CD4-positive, alpha-beta T cell (primary cell): ENCODE measurements around the gene LEP. TPM values are rescaled to one million over a fixed set of nuclear protein-coding genes. Genes with fewer than 3 reads are reported as not detected.

Experiments used
- ATAC-seq: fragments of 200-7000 bp; cut with Tn5 transposase; one replicate; pipeline ENCODE4 v1.10.0; 2022; ENCODE audit warnings: mild to moderate bottlenecking; ENCODE audit not compliant: poor library complexity
- CTCF ChIA-PET: fragments of 350-600 bp; sonication (Branson Sonifier 250); formaldehyde crosslinking; loops from one replicate; lab custom pipeline; 2021; ENCODE audit warnings: antibody characterized with exemption, inconsistent platforms; lab: Charles Lee
- POLR2A ChIA-PET: fragments of 350-600 bp; sonication (Branson Sonifier 250); formaldehyde crosslinking; loops from one replicate; lab custom pipeline; 2021; ENCODE audit warnings: antibody characterized with exemption, inconsistent platforms; lab: Charles Lee
- DNase-seq, 14 experiments: peaks; one replicate each; pipeline ENCODE4 v3.0.0-alpha.2; 2013 to 2020; ENCODE audit warnings: mixed read lengths in 2 of 14
- H3K27ac ChIP-seq, 2 donors: one replicate each; pipeline versions ENCODE4 v1.5.1 to v1.7.0; 2013; ENCODE audit warnings: low read length in 2 of 2, low read depth in 1 of 2, mild to moderate bottlenecking in 1 of 2
- H3K27me3 ChIP-seq, 2 experiments: 1 replicate in 1 of 2; 2 replicates in 1 of 2; pipeline versions ENCODE4 v1.6.1 to v1.7.0; 2013; ENCODE audit warnings: low read length in 2 of 2, control low read depth in 1 of 2, mild to moderate bottlenecking in 1 of 2, moderate library complexity in 1 of 2; ENCODE audit not compliant: insufficient read depth in 2 of 2, control insufficient read depth in 1 of 2
- H3K36me3 ChIP-seq: one replicate; pipeline ENCODE4 v1.6.1; 2013; ENCODE audit warnings: low read length, control low read depth; ENCODE audit not compliant: insufficient read depth
- H3K4me1 ChIP-seq: one replicate; pipeline ENCODE4 v1.6.1; 2013; ENCODE audit warnings: low read length, control low read depth; ENCODE audit not compliant: insufficient read depth
- H3K4me3 ChIP-seq: one replicate; pipeline ENCODE4 v1.5.1; 2013; ENCODE audit warnings: mild to moderate bottlenecking, low read length, moderate library complexity
- H3K9me3 ChIP-seq, 2 experiments: 1 replicate in 1 of 2; 2 replicates in 1 of 2; pipeline versions ENCODE4 v1.6.1 to v1.7.0; 2013; ENCODE audit warnings: low read length in 2 of 2, mild to moderate bottlenecking in 2 of 2, control low read depth in 1 of 2, moderate library complexity in 1 of 2; ENCODE audit not compliant: control insufficient read depth in 1 of 2, insufficient read depth in 1 of 2
- H3K27ac Mint-ChIP-seq: one replicate; pipeline ENCODE4 v1.8.0; 2020; ENCODE audit warnings: mixed read lengths
- H3K27me3 Mint-ChIP-seq: one replicate; pipeline ENCODE4 v1.8.0; 2021; ENCODE audit warnings: mixed read lengths
- H3K36me3 Mint-ChIP-seq: one replicate; pipeline ENCODE4 v1.8.0; 2021; ENCODE audit warnings: low read depth, mixed read lengths
- H3K4me1 Mint-ChIP-seq: one replicate; pipeline ENCODE4 v1.8.0; 2021; ENCODE audit warnings: low read depth, mixed read lengths
- H3K4me3 Mint-ChIP-seq: one replicate; pipeline ENCODE4 v1.8.0; 2020; ENCODE audit warnings: mild to moderate bottlenecking, mixed read lengths
- H3K9me3 Mint-ChIP-seq: one replicate; pipeline ENCODE4 v1.8.0; 2020; ENCODE audit warnings: mixed read lengths
- intact Hi-C, 2 experiments: fragments of 100-400 bp; cut with DNase I in 1 of 2; cut with micrococcal nuclease in 1 of 2; formaldehyde crosslinking; loops; one replicate each; pipeline versions ENCODE4 v1.15.1 to v1.9.0; 2023 to 2025; cut with DNase I, micrococcal nuclease
- total RNA-seq, 174 experiments: library from RNA in 2 of 174; stranded (reverse) in 2 of 174; gene quantifications; one replicate each; pipeline ENCODE4 v1.2.3 and lab custom pipeline; 2021 to 2026
- TF ChIP-seq, protein P1 (sequence below): fragments of 200-600 bp; IDR thresholded peaks from one replicate; pipeline ENCODE4 v1.8.0; 2022; ENCODE audit warnings: antibody characterized with exemption, mild to moderate bottlenecking

Gene LEP
- total RNA-seq, 2 experiments from 2014 or later, result not detected

DNA sequence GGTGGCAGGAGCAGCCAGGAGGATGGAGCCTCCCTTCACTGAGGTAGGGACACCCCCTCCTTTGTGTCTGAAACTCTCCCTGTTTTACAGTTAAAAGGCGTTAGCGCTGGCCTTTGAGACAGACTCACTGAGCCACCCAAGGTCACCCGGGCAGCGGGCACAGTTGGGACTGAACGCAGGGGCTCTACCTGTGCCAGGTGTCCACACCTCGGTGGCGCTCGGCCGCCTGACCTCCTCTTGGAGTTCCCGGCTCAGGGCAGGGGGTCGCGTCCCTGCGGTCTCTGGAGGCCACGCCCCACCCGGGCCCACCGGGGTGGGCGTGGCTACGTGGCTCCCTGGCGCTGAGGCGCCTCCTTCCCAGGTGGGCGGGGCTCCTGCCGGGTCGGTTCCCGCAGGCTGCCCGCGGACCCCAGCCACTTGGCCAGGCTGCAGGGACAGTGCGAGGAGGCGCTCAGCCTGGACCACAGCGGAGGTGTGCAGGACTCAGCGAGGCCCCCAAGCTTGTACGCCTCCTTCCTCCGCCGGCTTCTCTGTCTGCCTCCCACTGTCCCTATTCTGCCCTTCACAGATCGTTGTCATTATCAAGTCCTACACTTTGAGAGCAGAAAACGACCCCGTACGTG, 39.9 kb upstream of the LEP start:
- Histone ChIP-seq H3K27me3 (peaks cover 30 to 37% of the 10 kb centered on the region in 2 experiments), H3K9me3 (peaks cover 0 to 19% of the 10 kb centered on the region in 2 experiments), H3K4me3 (peak overlapping the region; percentile 29), H3K36me3 (no peaks in the 10 kb centered on the region), H3K27ac (no peak overlapping the region), H3K4me1 (peaks cover 17% of the 10 kb centered on the region)
- DNase-seq (no peak), ATAC-seq (peak; percentile 29)
- ChIA-PET CTCF (no interaction called here), POLR2A (no interaction called here)
- H3K27me3 Mint-ChIP-seq, result peaks cover 60% of the 10 kb centered on the region
- intact Hi-C loops, result no loop called here
- H3K9me3 Mint-ChIP-seq, result no peaks in the 10 kb centered on the region
- no peak overlapping the region for H3K27ac Mint-ChIP-seq
- TF ChIP-seq, protein P1, sequence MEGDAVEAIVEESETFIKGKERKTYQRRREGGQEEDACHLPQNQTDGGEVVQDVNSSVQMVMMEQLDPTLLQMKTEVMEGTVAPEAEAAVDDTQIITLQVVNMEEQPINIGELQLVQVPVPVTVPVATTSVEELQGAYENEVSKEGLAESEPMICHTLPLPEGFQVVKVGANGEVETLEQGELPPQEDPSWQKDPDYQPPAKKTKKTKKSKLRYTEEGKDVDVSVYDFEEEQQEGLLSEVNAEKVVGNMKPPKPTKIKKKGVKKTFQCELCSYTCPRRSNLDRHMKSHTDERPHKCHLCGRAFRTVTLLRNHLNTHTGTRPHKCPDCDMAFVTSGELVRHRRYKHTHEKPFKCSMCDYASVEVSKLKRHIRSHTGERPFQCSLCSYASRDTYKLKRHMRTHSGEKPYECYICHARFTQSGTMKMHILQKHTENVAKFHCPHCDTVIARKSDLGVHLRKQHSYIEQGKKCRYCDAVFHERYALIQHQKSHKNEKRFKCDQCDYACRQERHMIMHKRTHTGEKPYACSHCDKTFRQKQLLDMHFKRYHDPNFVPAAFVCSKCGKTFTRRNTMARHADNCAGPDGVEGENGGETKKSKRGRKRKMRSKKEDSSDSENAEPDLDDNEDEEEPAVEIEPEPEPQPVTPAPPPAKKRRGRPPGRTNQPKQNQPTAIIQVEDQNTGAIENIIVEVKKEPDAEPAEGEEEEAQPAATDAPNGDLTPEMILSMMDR, result no peak
- H3K36me3 Mint-ChIP-seq, result no peaks in the 10 kb centered on the region
- peaks cover 19% of the 10 kb centered on the region for H3K4me1 Mint-ChIP-seq
- peak overlapping the region; percentile 80 for H3K4me3 Mint-ChIP-seq

DNA sequence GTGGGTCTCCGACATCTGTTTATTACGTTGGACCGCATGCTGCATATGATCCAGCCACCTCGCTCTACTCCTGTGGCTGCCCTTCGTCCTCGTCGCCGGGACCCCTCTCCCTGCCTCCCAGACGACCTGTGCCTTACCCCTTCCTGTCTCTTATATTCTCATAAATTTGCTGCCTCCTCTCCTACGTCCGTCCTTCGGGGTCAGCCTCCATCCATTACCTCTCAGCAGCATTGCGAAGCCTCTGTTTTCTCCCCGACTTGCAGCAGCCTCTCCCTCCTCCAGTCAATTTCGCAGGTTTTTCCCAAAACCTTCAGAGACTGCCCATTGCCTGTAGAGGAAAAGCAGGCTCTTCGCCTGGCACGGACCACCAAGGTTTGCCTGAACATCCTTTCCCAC, 39.4 kb upstream of the LEP start:
- Histone ChIP-seq H3K27ac (no peak overlapping the region), H3K4me3 (peak overlapping the region; percentile 29), H3K4me1 (peaks cover 17% of the 10 kb centered on the region), H3K36me3 (no peaks in the 10 kb centered on the region), H3K27me3 (peaks cover 30 to 37% of the 10 kb centered on the region in 2 experiments), H3K9me3 (peaks cover 0 to 19% of the 10 kb centered on the region in 2 experiments)
- TF ChIP-seq, protein P1, result no peak
- DNase-seq, result no peak
- no peaks in the 10 kb centered on the region for H3K9me3 Mint-ChIP-seq
- H3K27ac Mint-ChIP-seq, result no peak overlapping the region
- CTCF ChIA-PET, result no interaction called here
- ATAC-seq, result no peak
- H3K36me3 Mint-ChIP-seq, result no peaks in the 10 kb centered on the region
- peaks cover 60% of the 10 kb centered on the region for H3K27me3 Mint-ChIP-seq
- peak overlapping the region; percentile 73 for H3K4me3 Mint-ChIP-seq
- intact Hi-C loops, result no loop called here
- POLR2A ChIA-PET, result no interaction called here
- H3K4me1 Mint-ChIP-seq, result peaks cover 19% of the 10 kb centered on the region

DNA sequence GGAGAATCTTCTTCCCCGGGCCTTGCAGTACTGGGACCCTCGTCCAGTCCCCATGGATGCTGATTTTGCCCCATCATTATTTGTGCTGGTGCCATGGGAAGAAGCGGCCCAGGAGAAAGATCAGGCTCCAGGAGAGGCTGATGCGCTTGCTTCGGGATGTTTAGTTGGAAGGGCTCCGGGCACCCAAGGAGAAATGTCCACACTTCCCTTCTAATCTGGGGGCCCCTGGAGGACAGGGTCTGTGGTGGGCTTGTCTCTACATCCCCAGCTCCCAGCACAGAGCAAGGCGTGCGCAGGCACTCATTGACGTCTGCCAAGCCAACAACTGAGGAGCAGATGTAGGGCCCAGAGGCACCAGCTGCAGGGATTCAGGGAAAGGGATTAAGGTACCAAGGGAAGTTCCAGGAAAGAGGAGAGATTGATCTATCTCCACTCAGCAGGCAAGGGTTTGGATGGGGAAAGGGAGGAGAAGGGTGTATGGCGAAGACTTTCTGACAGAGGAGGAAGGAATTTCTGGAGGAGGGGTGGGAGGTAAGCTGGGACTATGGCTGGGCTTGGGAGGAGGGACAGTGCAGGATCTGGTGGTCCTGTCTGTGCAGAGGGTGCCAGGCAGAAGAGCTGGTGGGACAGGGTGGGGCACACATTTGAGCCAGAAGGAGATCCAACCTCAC, 38.7 kb upstream of the LEP start:
- no peak overlapping the region for H3K27ac ChIP-seq
- H3K27me3 Mint-ChIP-seq, result peaks cover 60% of the 10 kb centered on the region
- ATAC-seq (no peak), DNase-seq (no peak)
- no peak overlapping the region for H3K4me3 Mint-ChIP-seq
- no peak overlapping the region for H3K4me3 ChIP-seq
- peaks cover 0 to 16% of the 10 kb centered on the region in 2 experiments for H3K9me3 ChIP-seq
- H3K4me1 Mint-ChIP-seq, result peaks cover 19% of the 10 kb centered on the region
- POLR2A ChIA-PET, result no interaction called here
- H3K9me3 Mint-ChIP-seq, result no peaks in the 10 kb centered on the region
- TF ChIP-seq, protein P1, result no peak
- no peaks in the 10 kb centered on the region for H3K36me3 Mint-ChIP-seq
- H3K4me1 ChIP-seq, result peaks cover 17% of the 10 kb centered on the region
- H3K27ac Mint-ChIP-seq, result no peak overlapping the region
- CTCF ChIA-PET, result interaction anchor here (1.0 kb wide), 1 partner anchor 67 kb away, joined by 4 read pairs; no protein-coding TSS in a partner anchor
- H3K27me3 ChIP-seq, result peaks cover 30 to 37% of the 10 kb centered on the region in 2 experiments
- H3K36me3 ChIP-seq, result no peaks in the 10 kb centered on the region
- intact Hi-C loops, result no loop called here
